ENCODE data around the gene IRGQ.
"Not testable (repeated sequence)": the region's sequence is repeated elsewhere in the genome, so short reads cannot be mapped to it uniquely, and the experiment has no call there.

IRGQ gene

DNA sequence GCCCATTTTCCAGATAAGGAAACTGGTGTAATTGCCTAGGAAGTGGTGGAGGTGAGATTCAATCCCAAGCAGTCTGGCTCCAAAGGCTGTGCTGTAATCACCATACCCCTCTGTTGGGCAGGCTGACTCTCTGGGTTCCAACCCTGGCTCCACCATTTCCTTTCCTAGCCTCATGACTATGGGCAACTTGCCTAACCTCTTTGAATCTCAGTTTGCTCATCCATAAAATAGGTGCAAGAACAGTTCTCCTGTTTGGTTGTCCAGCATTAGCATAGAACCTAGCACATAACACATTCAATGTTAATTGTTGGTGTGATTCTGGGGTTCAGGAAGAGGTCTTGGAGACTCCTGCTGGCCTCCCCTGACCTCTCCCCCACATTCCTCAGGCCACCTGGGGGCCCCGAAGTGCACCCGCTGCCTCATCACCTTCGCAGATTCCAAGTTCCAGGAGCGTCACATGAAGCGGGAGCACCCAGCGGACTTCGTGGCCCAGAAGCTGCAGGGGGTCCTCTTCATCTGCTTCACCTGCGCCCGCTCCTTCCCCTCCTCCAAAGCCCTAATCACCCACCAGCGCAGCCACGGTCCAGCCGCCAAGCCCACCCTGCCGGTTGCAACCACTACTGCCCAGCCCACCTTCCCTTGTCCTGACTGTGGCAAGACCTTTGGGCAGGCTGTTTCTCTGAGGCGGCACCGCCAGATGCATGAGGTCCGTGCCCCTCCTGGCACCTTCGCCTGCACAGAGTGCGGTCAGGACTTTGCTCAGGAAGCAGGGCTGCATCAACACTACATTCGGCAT, 2.7 kb upstream of the IRGQ start:
- DNase-seq (ENCODE audit: low spot score): no peak

DNA sequence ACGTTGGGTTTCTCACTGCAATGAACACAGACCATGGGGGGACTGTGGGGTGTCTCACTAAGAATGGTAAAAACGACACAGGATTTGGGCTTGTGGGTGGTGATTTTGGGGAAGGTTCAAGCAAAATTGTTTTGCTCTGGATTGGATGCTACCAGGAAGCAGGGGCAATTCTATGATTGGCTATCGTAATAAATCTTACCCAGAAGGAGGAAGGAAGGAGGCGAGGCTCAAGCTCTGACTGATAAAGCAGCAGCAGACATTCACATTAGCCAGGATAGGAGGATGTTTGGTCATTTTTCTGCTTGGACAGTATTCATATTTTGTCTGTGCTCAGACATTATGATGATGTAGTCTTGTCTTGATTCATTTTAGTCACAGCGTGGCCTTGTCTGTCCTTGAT, 1.9 kb upstream of the IRGQ start:
- DNase-seq (ENCODE audit: low spot score): no peak

DNA sequence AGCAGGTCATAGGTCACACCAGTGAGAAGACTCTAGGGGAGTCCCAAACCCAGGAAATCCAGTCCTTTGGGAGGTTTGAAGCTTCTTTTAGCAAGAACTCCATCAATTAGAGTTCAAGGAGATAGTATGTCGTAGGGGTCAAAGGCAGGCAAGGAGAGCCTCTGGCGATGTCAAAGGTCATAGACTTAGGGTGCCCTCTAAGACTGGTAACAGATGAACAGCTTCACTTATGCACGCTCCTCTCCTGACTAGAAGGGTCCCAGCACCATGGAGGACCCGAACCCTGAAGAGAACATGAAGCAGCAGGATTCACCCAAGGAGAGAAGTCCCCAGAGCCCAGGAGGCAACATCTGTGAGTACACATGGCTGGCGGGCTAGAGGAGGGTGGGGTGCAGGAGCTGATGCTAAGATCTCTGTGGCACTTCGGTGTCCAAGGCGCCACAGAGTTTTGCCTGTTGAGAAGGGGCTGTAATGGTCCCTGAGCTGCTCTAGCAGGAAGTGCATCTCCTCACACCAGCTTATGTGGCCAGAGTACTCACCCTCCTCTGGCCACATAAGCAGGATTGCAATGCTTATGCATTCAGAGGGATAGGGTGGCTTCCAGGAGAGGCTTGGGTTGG, 1.0 kb upstream of the IRGQ start:
- no peak for DNase-seq (ENCODE audit: low spot score)

DNA sequence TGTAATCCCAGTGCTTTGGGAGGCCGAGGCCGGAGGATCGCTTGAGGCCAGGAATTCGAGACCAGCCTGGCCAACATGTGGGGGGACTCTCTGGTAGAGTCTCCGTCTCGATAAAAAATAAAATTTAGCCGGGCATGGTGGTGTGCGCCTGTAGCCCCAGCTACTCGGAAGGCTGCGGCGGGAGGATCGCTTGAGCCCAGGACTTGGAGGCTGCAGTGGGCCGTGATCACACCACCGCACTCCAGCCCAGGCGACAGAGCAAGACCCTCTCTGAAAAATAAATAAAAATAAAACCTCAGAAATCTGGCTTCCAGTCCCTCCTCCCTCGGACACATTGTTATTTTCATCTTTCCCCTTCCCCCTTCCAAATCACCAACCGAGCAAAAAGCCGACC, 332 bp downstream of the IRGQ start:
- no peak for DNase-seq (ENCODE audit: low spot score)

DNA sequence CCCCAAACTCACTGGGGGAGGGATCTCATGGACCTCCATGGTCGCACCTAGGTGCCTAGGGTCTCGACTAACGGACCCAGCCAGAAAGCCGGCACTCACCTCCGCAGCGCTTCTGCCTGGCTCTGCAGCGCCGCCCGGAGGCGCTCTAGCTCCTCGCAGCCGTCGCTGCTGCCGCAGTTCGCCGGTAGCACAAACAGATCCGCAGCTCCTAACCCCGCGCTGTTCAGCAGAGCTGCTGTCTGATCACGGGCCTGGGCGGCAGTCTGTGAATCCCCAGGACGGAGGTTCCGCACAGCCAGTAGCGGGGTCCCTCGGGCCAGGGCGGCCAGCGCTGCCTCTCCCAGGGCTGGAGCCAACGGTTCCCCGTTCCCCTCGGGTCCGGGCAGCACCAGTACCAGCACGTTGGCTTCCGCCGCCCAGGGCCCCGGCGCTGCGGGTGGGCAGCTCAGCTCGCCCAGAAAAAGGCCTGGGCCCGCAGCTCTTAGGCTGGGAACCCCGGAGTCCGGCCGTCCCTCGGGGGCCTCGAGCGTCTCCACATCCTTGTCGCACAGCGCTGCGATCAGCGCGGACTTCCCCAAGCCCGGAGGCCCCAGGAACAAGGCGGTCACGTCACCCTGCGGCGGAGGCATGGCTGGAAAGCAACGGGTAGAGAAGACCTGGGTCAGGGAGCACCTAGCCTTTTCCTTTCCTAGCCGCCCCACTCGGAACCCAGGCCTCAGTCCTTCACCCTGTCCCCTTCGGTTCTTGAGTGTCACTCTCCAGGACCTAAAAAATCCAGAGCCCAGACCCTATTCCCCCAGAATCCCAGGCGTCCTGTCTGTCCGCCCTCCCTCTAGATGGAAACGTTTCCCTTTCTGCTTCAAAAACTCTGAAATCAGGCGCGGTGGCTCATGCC, 977 bp downstream of the IRGQ start:
- peak; percentile 84 for DNase-seq (ENCODE audit: low spot score)

GRCh38 chr19:43594081-43594697, 1.7 kb downstream of the IRGQ start:
- DNase-seq (ENCODE audit: low spot score): no peak

DNA sequence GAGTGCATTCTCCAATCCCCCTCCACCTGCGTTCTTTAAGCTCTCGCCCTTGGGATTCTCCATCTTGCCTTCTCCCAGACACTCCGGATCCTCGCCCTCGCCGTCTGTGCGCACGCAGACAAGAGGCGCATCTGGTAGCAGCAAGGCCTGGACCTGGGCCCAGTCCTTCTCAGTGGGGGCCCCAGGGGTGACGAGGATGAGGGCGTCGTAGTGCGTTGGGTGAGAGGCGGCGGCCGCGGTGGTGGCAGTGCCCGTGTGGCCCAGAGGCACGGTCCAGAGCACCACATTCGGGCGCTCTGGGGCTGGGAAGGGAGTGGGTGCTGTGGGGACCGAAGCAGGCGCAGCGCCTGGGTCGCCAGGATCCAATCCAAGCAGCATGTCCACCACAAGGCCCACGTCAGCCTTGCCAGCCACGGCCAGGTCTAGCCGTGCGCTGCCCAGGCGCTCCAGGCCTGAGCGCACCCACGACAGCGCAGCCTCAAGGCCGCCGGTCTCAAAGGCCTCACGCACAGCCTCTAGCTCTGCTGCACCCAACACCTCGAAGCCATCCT, 3.1 kb downstream of the IRGQ start:
- DNase-seq (ENCODE audit: low spot score): no peak

DNA sequence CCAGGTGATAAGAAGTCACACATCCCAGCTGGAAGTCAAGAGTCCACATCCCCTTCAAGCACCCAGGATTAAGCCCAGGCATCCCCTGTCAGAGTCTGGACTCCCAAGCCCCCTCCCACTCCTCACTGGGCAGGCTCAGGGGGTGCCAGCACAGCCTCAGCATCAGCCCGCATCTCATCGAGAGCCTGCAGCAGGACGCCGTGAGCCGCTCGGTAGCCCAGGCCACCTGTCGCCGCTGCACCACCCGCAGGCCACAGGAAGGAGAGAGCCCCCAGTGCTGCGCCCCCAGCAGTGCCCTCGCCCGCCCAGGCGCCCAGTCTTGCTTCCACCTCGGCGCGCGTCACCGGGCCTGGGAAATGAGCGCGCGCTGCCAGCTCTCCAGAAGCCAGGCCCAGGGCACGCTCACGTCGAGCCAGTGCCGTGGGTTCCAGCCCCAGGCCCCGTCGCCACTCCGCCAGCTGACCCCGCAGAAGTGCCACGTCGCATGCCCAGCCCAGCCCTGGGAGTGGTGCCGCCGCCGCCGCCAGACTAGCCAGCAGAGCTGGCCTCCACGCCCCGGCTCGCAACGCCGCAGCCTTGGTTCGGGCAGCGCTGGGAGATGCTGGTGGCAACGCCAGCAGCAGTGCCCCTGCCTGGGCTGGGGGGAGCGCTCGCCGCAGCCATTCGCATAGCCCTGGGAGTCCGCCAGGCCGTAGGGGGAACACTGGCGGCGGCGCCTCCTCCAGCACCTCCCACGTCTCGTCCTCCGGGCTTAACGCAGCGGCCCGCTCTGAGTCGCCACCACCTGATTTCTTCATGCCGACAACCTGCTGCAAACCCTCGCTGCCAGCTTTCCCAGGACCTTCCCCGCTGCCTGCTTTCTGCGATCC, 3.8 kb downstream of the IRGQ start:
- DNase-seq (ENCODE audit: low spot score): no peak

- DNase-seq (ENCODE audit: low spot score): no peak
Observed at GRCh38 chr19:43589678-43590077, 6.3 kb downstream of the IRGQ start.

DNA sequence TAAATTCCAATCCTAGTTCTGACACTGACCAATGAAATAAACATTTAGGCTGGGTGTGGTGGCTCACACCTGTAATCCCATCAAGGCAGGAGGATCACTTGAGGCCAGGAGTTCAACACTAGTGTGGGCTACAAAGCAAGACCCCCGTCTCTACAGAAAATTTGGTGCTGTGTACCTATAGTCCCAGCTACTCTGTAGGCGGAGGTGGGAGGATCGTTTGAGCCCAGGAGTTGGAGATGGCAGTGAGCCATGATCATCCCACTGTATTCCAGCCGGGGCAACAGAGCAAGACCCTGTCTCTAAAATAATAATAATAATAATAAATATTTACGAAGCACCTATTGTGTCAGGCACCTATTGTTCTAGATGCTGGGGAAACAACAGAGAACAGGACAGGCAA, 6.7 kb downstream of the IRGQ start:
- no peak for DNase-seq (ENCODE audit: low spot score)

- DNase-seq (ENCODE audit: low spot score): not testable (repeated sequence)
Observed at GRCh38 chr19:43587029-43587428, 8.9 kb downstream of the IRGQ start.

- DNase-seq (ENCODE audit: low spot score): no peak
Observed at GRCh38 chr19:43586346-43586745, 9.6 kb downstream of the IRGQ start.

GRCh38 chr19:43584484-43584883, 11.4 kb downstream of the IRGQ start:
- DNase-seq (ENCODE audit: low spot score): no peak

GRCh38 chr19:43582495-43582894, 13.4 kb downstream of the IRGQ start:
- no peak for DNase-seq (ENCODE audit: low spot score)

DNA sequence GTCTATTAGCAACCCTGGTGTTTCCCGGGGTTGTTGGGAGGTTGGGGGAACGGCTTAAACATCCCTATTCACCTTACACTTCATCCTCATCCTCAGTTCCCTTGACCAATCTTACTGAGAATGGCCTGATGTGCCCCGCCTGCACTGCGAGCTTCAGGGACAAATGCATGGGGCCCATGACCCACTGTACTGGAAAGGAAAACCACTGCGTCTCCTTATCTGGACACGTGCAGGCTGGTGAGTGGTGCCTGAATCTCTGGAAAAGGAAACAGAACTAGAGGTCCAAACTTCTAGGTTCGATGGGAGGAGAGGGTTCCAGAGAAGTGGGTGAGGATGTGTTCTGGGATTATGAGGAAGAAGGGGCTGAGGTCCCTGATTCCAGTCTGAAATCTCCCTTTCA, 14.5 kb downstream of the IRGQ start:
- no peak for DNase-seq (ENCODE audit: low spot score)

DNA sequence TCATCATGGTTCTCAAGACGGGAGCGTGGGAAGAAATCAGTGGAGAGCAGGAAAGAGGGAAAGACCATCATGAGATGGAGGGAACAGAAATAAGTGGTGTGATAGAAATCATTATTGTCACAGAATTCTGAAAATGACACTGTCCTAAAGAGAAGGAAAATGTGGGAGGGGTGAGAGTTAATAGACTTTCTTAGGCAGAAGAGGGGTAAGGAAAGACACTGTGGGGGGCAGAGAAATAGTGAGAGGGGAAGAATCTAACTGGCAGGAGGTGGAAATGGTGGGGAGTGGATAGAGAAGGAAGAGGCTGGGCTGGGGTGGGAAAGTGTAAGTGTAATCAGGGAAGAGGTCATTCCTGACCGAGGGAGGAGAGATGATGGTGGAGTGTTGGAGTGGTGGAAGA, 17.1 kb downstream of the IRGQ start:
- no peak for DNase-seq (ENCODE audit: low spot score)

- DNase-seq (ENCODE audit: low spot score): no peak
Observed at GRCh38 chr19:43575955-43576878, 19.7 kb downstream of the IRGQ start.

- peak; percentile 98 for DNase-seq (ENCODE audit: low spot score)
Observed at GRCh38 chr19:43575156-43575950, 20.6 kb downstream of the IRGQ start, which contains the start of the genes PINLYP and XRCC1. Gene PINLYP, plus strand, starts transcription at chr19:43575801. Its CDS starts 1,391 bp downstream, at chr19:43577192. Gene XRCC1, minus strand, starts transcription at chr19:43575527. Its CDS starts 69 bp downstream, at chr19:43575458.

Measured in D341Med (cell line).